Measurements from ENCODE around the gene VEPH1. TPM values are rescaled to one million over a fixed set of nuclear protein-coding genes. Genes with fewer than 3 reads are reported as not detected.
A peak's percentile ranks its signal among the peaks of the same experiment; 100 is the strongest.

VEPH1 gene
- total RNA-seq, 1 donor from 2014 or later: 11.6 TPM

GRCh38 chr3:157523814-157524213 is 20.6 kb upstream of the VEPH1 start:
- DNase-seq (ENCODE audit: low spot score): no peak

GRCh38 chr3:157522648-157523047 is 19.4 kb upstream of the VEPH1 start:
- DNase-seq (ENCODE audit: low spot score): no peak

- DNase-seq (ENCODE audit: low spot score): no peak
Observed at GRCh38 chr3:157520485-157521150, 17.4 kb upstream of the VEPH1 start.

GRCh38 chr3:157518881-157519280 is 15.7 kb upstream of the VEPH1 start:
- DNase-seq (ENCODE audit: low spot score): no peak

GRCh38 chr3:157516928-157517327 is 13.7 kb upstream of the VEPH1 start:
- no peak for DNase-seq (ENCODE audit: low spot score)

- no peak for DNase-seq (ENCODE audit: low spot score)
Observed at GRCh38 chr3:157515398-157515797, 12.2 kb upstream of the VEPH1 start.

GRCh38 chr3:157514371-157514895 is 11.2 kb upstream of the VEPH1 start:
- DNase-seq (ENCODE audit: low spot score): no peak

GRCh38 chr3:157513585-157513984 is 10.4 kb upstream of the VEPH1 start:
- DNase-seq (ENCODE audit: low spot score): no peak

- DNase-seq (ENCODE audit: low spot score): no peak
Observed at GRCh38 chr3:157512534-157512933, 9.3 kb upstream of the VEPH1 start.

GRCh38 chr3:157508461-157508860 is 5.2 kb upstream of the VEPH1 start:
- DNase-seq (ENCODE audit: low spot score): no peak

GRCh38 chr3:157501863-157502262 is 1.4 kb downstream of the VEPH1 start:
- DNase-seq (ENCODE audit: low spot score): no peak

GRCh38 chr3:157500232-157500631 is 3.0 kb downstream of the VEPH1 start:
- no peak for DNase-seq (ENCODE audit: low spot score)

- DNase-seq (ENCODE audit: low spot score): peak; percentile 50
Observed at GRCh38 chr3:157499342-157499963, 3.8 kb downstream of the VEPH1 start.

- DNase-seq (ENCODE audit: low spot score): no peak
Observed at GRCh38 chr3:157498371-157498770, 4.8 kb downstream of the VEPH1 start.

GRCh38 chr3:157495846-157496245 is 7.4 kb downstream of the VEPH1 start:
- no peak for DNase-seq (ENCODE audit: low spot score)

- DNase-seq (ENCODE audit: low spot score): no peak
Observed at GRCh38 chr3:157494581-157495281, 8.5 kb downstream of the VEPH1 start.

- DNase-seq (ENCODE audit: low spot score): peak; percentile 71
Observed at GRCh38 chr3:157493627-157494550, 9.3 kb downstream of the VEPH1 start.

- DNase-seq (ENCODE audit: low spot score): no peak
Observed at GRCh38 chr3:157491136-157491535, 12.1 kb downstream of the VEPH1 start.

- no peak for DNase-seq (ENCODE audit: low spot score)
Observed at GRCh38 chr3:157488144-157488543, 15.1 kb downstream of the VEPH1 start.

- no peak for DNase-seq (ENCODE audit: low spot score)
Observed at GRCh38 chr3:157487339-157487738, 15.9 kb downstream of the VEPH1 start.

GRCh38 chr3:157479464-157480243 is 23.6 kb downstream of the VEPH1 start:
- DNase-seq (ENCODE audit: low spot score): no peak
